ENCODE results near the gene FBXO31. TPM values are rescaled to one million over a fixed set of nuclear protein-coding genes. Genes with fewer than 3 reads are reported as not detected.
"Not testable (repeated sequence)": the region's sequence is repeated elsewhere in the genome, so short reads cannot be mapped to it uniquely, and the experiment has no call there.

The FBXO31 gene
- total RNA-seq, 1 donor from 2014 or later = 37.1 TPM

GRCh38 chr16:87384875-87385167, 1.2 kb upstream of the FBXO31 start:
- intact Hi-C loops (cut with micrococcal nuclease) = loop anchor here (1.0 to 10.0 kb wide), 2 partner anchors 7 to 490 kb away; partner anchors contain the start of gene MAP1LC3B
- Mint-ChIP-seq H3K27ac (peak overlapping the region; percentile 96), H3K4me1 (peaks cover 55% of the 10 kb centered on the region), H3K36me3 (ENCODE audit: low read depth) (peaks cover 10% of the 10 kb centered on the region), H3K4me3 (peak overlapping the region; percentile 88)
- peak; percentile 66 for DNase-seq
- H3K27me3 Mint-ChIP-seq, H3K9me3 Mint-ChIP-seq: not testable (repeated sequence)

GRCh38 chr16:87384162-87384874, 742 bp upstream of the FBXO31 start:
- intact Hi-C loops (cut with micrococcal nuclease) = loop anchor here (1.0 to 10.0 kb wide), 2 partner anchors 8 to 490 kb away; partner anchors contain the start of gene MAP1LC3B

GRCh38 chr16:87382023-87382785, 1.4 kb downstream of the FBXO31 start:
- peaks cover 18% of the 10 kb centered on the region for H3K36me3 Mint-ChIP-seq (ENCODE audit: low read depth)
- peaks cover 38% of the 10 kb centered on the region for H3K4me1 Mint-ChIP-seq
- H3K4me3 Mint-ChIP-seq = peak overlapping the region; percentile 94
- intact Hi-C loops (cut with micrococcal nuclease) = loop anchor here (10.0 kb wide), 1 partner anchor 493 kb away; no protein-coding TSS in a partner anchor
- peak overlapping the region; percentile 91 for H3K27ac Mint-ChIP-seq
- peaks cover 2% of the 10 kb centered on the region for H3K27me3 Mint-ChIP-seq
- no peaks in the 10 kb centered on the region for H3K9me3 Mint-ChIP-seq
- no peak for DNase-seq

More at GRCh38 chr16:87384162-87384874, 742 bp upstream of the FBXO31 start:
- no peaks in the 10 kb centered on the region for H3K9me3 Mint-ChIP-seq
- peak overlapping the region; percentile 88 for H3K4me3 Mint-ChIP-seq
- peaks cover 2% of the 10 kb centered on the region for H3K27me3 Mint-ChIP-seq
- H3K4me1 Mint-ChIP-seq = peaks cover 51% of the 10 kb centered on the region
- H3K27ac Mint-ChIP-seq = peak overlapping the region; percentile 96
- DNase-seq = no peak
- peaks cover 10% of the 10 kb centered on the region for H3K36me3 Mint-ChIP-seq (ENCODE audit: low read depth)

- peaks cover 2% of the 10 kb centered on the region for H3K27me3 Mint-ChIP-seq
- no peaks in the 10 kb centered on the region for H3K9me3 Mint-ChIP-seq
- peaks cover 40% of the 10 kb centered on the region for H3K4me1 Mint-ChIP-seq
- intact Hi-C loops (cut with micrococcal nuclease) = loop anchor here (10.0 kb wide), 1 partner anchor 494 kb away; no protein-coding TSS in a partner anchor
- H3K36me3 Mint-ChIP-seq (ENCODE audit: low read depth) = peaks cover 24% of the 10 kb centered on the region
- peak overlapping the region; percentile 94 for H3K4me3 Mint-ChIP-seq
- peak overlapping the region; percentile 81 for H3K27ac Mint-ChIP-seq
- DNase-seq = peak; percentile 65
Measured at GRCh38 chr16:87380881-87381280, 2.7 kb downstream of the FBXO31 start.

GRCh38 chr16:87380403-87380802, 3.2 kb downstream of the FBXO31 start:
- Mint-ChIP-seq H3K36me3 (ENCODE audit: low read depth) (peaks cover 24% of the 10 kb centered on the region), H3K4me3 (peak overlapping the region; percentile 94), H3K27ac (peak overlapping the region; percentile 69), H3K4me1 (peaks cover 43% of the 10 kb centered on the region), H3K9me3 (no peaks in the 10 kb centered on the region), H3K27me3 (peaks cover 2% of the 10 kb centered on the region)
- intact Hi-C loops (cut with micrococcal nuclease) = loop anchor here (10.0 kb wide), 1 partner anchor 494 kb away; no protein-coding TSS in a partner anchor
- no peak for DNase-seq

- H3K27me3 Mint-ChIP-seq; H3K27ac Mint-ChIP-seq; DNase-seq; H3K9me3 Mint-ChIP-seq; intact Hi-C loops (cut with micrococcal nuclease); H3K4me3 Mint-ChIP-seq: not testable (repeated sequence)
- Mint-ChIP-seq H3K4me1 (peaks cover 38% of the 10 kb centered on the region), H3K36me3 (ENCODE audit: low read depth) (peaks cover 24% of the 10 kb centered on the region)
Measured at GRCh38 chr16:87379312-87379752, 4.2 kb downstream of the FBXO31 start.

GRCh38 chr16:87376660-87377059, 6.9 kb downstream of the FBXO31 start:
- Mint-ChIP-seq H3K9me3 (no peaks in the 10 kb centered on the region), H3K27ac (peak overlapping the region; percentile 25), H3K27me3 (no peaks in the 10 kb centered on the region), H3K4me3 (no peak overlapping the region), H3K36me3 (ENCODE audit: low read depth) (peaks cover 25% of the 10 kb centered on the region), H3K4me1 (peaks cover 30% of the 10 kb centered on the region)
- DNase-seq = no peak
- intact Hi-C loops (cut with micrococcal nuclease) = no loop called here

GRCh38 chr16:87375426-87376135, 8.0 kb downstream of the FBXO31 start:
- Mint-ChIP-seq H3K27ac (peak overlapping the region; percentile 41), H3K36me3 (ENCODE audit: low read depth) (peaks cover 20% of the 10 kb centered on the region), H3K4me3 (no peak overlapping the region), H3K4me1 (peaks cover 25% of the 10 kb centered on the region), H3K9me3 (no peaks in the 10 kb centered on the region), H3K27me3 (no peaks in the 10 kb centered on the region)
- DNase-seq = no peak
- intact Hi-C loops (cut with micrococcal nuclease) = no loop called here

- H3K36me3 Mint-ChIP-seq (ENCODE audit: low read depth) = peaks cover 18% of the 10 kb centered on the region
- H3K9me3 Mint-ChIP-seq = no peaks in the 10 kb centered on the region
- intact Hi-C loops (cut with micrococcal nuclease) = no loop called here
- no peaks in the 10 kb centered on the region for H3K27me3 Mint-ChIP-seq
- H3K4me3 Mint-ChIP-seq = no peak overlapping the region
- H3K4me1 Mint-ChIP-seq = peaks cover 25% of the 10 kb centered on the region
- DNase-seq = no peak
- no peak overlapping the region for H3K27ac Mint-ChIP-seq
Measured at GRCh38 chr16:87374313-87374712, 9.3 kb downstream of the FBXO31 start.

- DNase-seq = no peak
- Mint-ChIP-seq H3K9me3 (no peaks in the 10 kb centered on the region), H3K27me3 (no peaks in the 10 kb centered on the region), H3K36me3 (ENCODE audit: low read depth) (peaks cover 13% of the 10 kb centered on the region), H3K4me3 (no peak overlapping the region), H3K27ac (no peak overlapping the region), H3K4me1 (peaks cover 37% of the 10 kb centered on the region)
- intact Hi-C loops (cut with micrococcal nuclease) = no loop called here
Measured at GRCh38 chr16:87372305-87372704, 11.3 kb downstream of the FBXO31 start.

GRCh38 chr16:87371261-87371866, 12.2 kb downstream of the FBXO31 start:
- H3K27me3 Mint-ChIP-seq = no peaks in the 10 kb centered on the region
- no peaks in the 10 kb centered on the region for H3K9me3 Mint-ChIP-seq
- peaks cover 30% of the 10 kb centered on the region for H3K4me1 Mint-ChIP-seq
- peaks cover 8% of the 10 kb centered on the region for H3K36me3 Mint-ChIP-seq (ENCODE audit: low read depth)
- no peak overlapping the region for H3K27ac Mint-ChIP-seq
- intact Hi-C loops (cut with micrococcal nuclease) = no loop called here
- H3K4me3 Mint-ChIP-seq = no peak overlapping the region
- no peak for DNase-seq

GRCh38 chr16:87369796-87370719, 13.5 kb downstream of the FBXO31 start:
- intact Hi-C loops (cut with micrococcal nuclease) = no loop called here
- peaks cover 27% of the 10 kb centered on the region for H3K4me1 Mint-ChIP-seq

More at GRCh38 chr16:87369796-87370719, 13.5 kb downstream of the FBXO31 start:
- no peak overlapping the region for H3K4me3 Mint-ChIP-seq
- H3K9me3 Mint-ChIP-seq = no peaks in the 10 kb centered on the region
- peak overlapping the region; percentile 36 for H3K27ac Mint-ChIP-seq
- DNase-seq = no peak
- H3K27me3 Mint-ChIP-seq = no peaks in the 10 kb centered on the region
- H3K36me3 Mint-ChIP-seq (ENCODE audit: low read depth) = peaks cover 12% of the 10 kb centered on the region

All from activated CD4-positive, alpha-beta T cell treated with anti-CD3 and anti-CD28 coated beads, Interleukin-2, amount 10 ng/mL, durations not matched to agents 24 days and 14 days (primary cell).